OCI-LY1 (cell line): ENCODE results near the gene GLA.

Source experiments
- H2AFZ ChIP-seq: fragments of 200-600 bp; sonication (generic), shearing (Covaris generic); 2 replicates; pipeline ENCODE4 v1.6.0; 2014; ENCODE audit warnings: antibody characterized with exemption, mild to moderate bottlenecking, low read length
- H3F3A ChIP-seq: fragments of 200-600 bp; sonication (generic), shearing (Covaris generic); 2 replicates; pipeline ENCODE4 v1.6.0; 2014; ENCODE audit warnings: mild to moderate bottlenecking, antibody characterized with exemption, low read length, moderate library complexity; ENCODE audit not compliant: insufficient read depth
- H3K27ac ChIP-seq: fragments of 200-600 bp; sonication (generic); 2 replicates; pipeline ENCODE4 v1.5.1; 2014; ENCODE audit warnings: low read length, mixed run types, mild to moderate bottlenecking, low read depth; ENCODE audit not compliant: poor library complexity, severe bottlenecking
- H3K27me3 ChIP-seq: fragments of 200-600 bp; sonication (generic); 2 replicates; pipeline ENCODE4 v1.6.0; 2014; ENCODE audit warnings: antibody characterized with exemption, mild to moderate bottlenecking, low read length, moderate library complexity; ENCODE audit not compliant: insufficient read depth
- H3K36me3 ChIP-seq: fragments of 200-600 bp; sonication (generic); 2 replicates; pipeline ENCODE4 v1.6.1; 2014; ENCODE audit warnings: mild to moderate bottlenecking, antibody characterized with exemption, low read length, moderate library complexity, mixed read lengths; ENCODE audit not compliant: insufficient read depth
- H3K4me1 ChIP-seq: fragments of 200-600 bp; sonication (generic); 2 replicates; pipeline ENCODE4 v1.5.1; 2014; ENCODE audit warnings: mild to moderate bottlenecking, low read length, moderate library complexity; ENCODE audit not compliant: insufficient read depth, severe bottlenecking
- H3K4me2 ChIP-seq: fragments of 200-600 bp; sonication (generic), shearing (Covaris generic); 2 replicates; pipeline ENCODE4 v1.6.1; 2014; ENCODE audit warnings: low read length
- H3K4me3 ChIP-seq: fragments of 200-600 bp; sonication (generic); 2 replicates; pipeline ENCODE4 v1.5.1; 2014; ENCODE audit warnings: low read length, low read depth, mild to moderate bottlenecking, mixed read lengths; ENCODE audit not compliant: poor library complexity, severe bottlenecking
- H3K79me2 ChIP-seq: fragments of 200-600 bp; shearing (Covaris generic); 2 replicates; pipeline ENCODE4 v1.6.1; 2016; ENCODE audit warnings: mixed run types, low read length, mixed read lengths; ENCODE audit not compliant: insufficient read depth
- H3K9ac ChIP-seq: fragments of 200-600 bp; sonication (generic), shearing (Covaris generic); 2 replicates; pipeline ENCODE4 v1.6.1; 2014; ENCODE audit warnings: mild to moderate bottlenecking, low read length, mixed read lengths
- H3K9me2 ChIP-seq: fragments of 200-600 bp; sonication (generic), shearing (Covaris generic); 2 replicates; pipeline ENCODE4 v1.6.1; 2014; ENCODE audit warnings: low read depth, mild to moderate bottlenecking, low read length, mixed read lengths
- H3K9me3 ChIP-seq: fragments of 200-600 bp; shearing (Covaris generic); 2 replicates; pipeline ENCODE4 v1.6.1; 2014; ENCODE audit warnings: low read length, mixed read lengths
- H4K20me1 ChIP-seq: fragments of 200-600 bp; sonication (generic), shearing (Covaris generic); 2 replicates; pipeline ENCODE4 v1.6.0; 2016; ENCODE audit warnings: mild to moderate bottlenecking, low read length; ENCODE audit not compliant: insufficient read depth
- EZH2 ChIP-seq: fragments of 200-600 bp; sonication (generic), shearing (Covaris generic); IDR thresholded peaks from 2 replicates; pipeline ENCODE4 v1.8.0; 2017; ENCODE audit warnings: borderline replicate concordance, mixed run types, mild to moderate bottlenecking, antibody characterized with exemption, low read length, moderate library complexity, mixed read lengths
- TF ChIP-seq, protein P1 (sequence below): fragments of 200-600 bp; sonication (generic), shearing (Covaris generic); IDR thresholded peaks from 2 replicates; pipeline ENCODE4 v1.5.1; 2017; ENCODE audit warnings: mild to moderate bottlenecking, antibody characterized with exemption, low read length, moderate library complexity, mixed read lengths

GLA gene

DNA sequence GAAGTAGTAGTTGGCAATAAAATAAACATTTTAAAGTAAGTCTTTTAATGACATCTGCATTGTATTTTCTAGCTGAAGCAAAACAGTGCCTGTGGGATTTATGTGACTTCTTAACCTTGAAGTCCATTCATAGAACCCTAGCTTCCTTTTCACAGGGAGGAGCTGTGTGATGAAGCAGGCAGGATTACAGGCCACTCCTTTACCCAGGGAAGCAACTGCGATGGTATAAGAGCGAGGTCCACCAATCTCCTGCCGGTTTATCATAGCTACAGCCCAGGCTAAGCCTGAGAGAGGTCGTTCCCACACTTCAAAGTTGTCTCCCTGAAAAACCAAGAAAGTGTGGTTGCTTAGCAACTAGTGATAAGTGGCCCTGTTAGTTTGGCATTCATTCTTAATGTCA, 9.9 kb downstream of the GLA start:
- TF ChIP-seq EZH2: no peak
- TF ChIP-seq, protein P1, sequence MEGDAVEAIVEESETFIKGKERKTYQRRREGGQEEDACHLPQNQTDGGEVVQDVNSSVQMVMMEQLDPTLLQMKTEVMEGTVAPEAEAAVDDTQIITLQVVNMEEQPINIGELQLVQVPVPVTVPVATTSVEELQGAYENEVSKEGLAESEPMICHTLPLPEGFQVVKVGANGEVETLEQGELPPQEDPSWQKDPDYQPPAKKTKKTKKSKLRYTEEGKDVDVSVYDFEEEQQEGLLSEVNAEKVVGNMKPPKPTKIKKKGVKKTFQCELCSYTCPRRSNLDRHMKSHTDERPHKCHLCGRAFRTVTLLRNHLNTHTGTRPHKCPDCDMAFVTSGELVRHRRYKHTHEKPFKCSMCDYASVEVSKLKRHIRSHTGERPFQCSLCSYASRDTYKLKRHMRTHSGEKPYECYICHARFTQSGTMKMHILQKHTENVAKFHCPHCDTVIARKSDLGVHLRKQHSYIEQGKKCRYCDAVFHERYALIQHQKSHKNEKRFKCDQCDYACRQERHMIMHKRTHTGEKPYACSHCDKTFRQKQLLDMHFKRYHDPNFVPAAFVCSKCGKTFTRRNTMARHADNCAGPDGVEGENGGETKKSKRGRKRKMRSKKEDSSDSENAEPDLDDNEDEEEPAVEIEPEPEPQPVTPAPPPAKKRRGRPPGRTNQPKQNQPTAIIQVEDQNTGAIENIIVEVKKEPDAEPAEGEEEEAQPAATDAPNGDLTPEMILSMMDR: no peak
- Histone ChIP-seq H3K27me3 (no peaks in the 10 kb centered on the region), H2AFZ (no peak overlapping the region), H3K4me3 (no peak overlapping the region), H4K20me1 (no peaks in the 10 kb centered on the region), H3K9me3 (no peaks in the 10 kb centered on the region), H3K4me1 (peaks cover 13% of the 10 kb centered on the region), H3K36me3 (peaks cover 44% of the 10 kb centered on the region), H3K9me2 (no peaks in the 10 kb centered on the region), H3K27ac (no peak overlapping the region), H3K79me2 (no peaks in the 10 kb centered on the region), H3K9ac (no peak overlapping the region), H3K4me2 (no peak overlapping the region), H3F3A (no peaks in the 10 kb centered on the region)

DNA sequence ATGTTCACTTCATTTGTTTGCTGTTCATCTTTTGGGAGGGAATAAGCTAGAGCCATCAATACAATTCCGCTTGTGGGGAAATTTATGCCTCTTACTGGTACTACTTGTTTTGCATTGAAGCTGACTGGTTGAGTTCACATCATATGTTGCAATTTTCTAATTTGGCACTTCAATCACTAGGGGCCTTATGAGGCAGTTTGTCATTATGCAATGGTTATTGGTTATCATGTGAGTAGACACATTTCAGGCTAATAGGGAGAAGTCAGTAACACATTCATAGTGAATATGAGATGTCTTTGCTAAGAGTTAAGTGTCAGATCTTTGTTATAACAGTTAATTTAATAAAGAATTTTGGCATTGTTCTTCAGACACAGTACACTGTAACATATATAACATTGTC, 11.9 kb downstream of the GLA start:
- H4K20me1 ChIP-seq: no peaks in the 10 kb centered on the region
- no peak overlapping the region for H3K4me2 ChIP-seq
- H3K9ac ChIP-seq: no peak overlapping the region

DNA sequence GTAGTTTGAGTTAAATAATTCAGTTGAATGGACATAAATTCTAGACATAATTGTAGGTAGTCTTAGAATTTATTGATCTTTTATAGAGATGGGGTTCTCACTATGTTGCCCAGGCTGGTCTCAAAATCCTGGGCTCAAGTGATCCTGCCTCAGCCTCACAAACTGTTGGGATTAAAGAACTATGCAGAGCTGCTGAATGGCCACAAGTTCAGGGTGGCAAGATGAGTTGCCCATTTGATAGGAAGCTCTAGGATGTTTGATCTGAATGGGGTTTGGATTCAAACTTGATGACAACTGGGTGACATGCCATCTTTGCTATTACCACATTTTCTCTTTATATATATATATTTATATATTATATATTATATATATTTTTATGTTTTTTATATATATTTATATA, 13.4 kb downstream of the GLA start:
- Histone ChIP-seq H3K9ac (no peak overlapping the region), H3F3A (no peaks in the 10 kb centered on the region), H3K27me3 (no peaks in the 10 kb centered on the region), H4K20me1 (no peaks in the 10 kb centered on the region), H2AFZ (no peak overlapping the region), H3K9me2 (no peaks in the 10 kb centered on the region), H3K4me1 (peaks cover 37% of the 10 kb centered on the region), H3K36me3 (peaks cover 48% of the 10 kb centered on the region), H3K4me2 (no peak overlapping the region), H3K79me2 (peaks cover 5% of the 10 kb centered on the region), H3K27ac (peak overlapping the region; percentile 40), H3K9me3 (no peaks in the 10 kb centered on the region), H3K4me3 (no peak overlapping the region)
- TF ChIP-seq, protein P1: no peak
- TF ChIP-seq EZH2: no peak

More for the DNA sequence above, 11.9 kb downstream of the GLA start:
- no peaks in the 10 kb centered on the region for H3F3A ChIP-seq
- peaks cover 48% of the 10 kb centered on the region for H3K36me3 ChIP-seq
- H3K9me2 ChIP-seq: no peaks in the 10 kb centered on the region
- H2AFZ ChIP-seq: no peak overlapping the region
- no peak overlapping the region for H3K4me3 ChIP-seq
- H3K27me3 ChIP-seq: no peaks in the 10 kb centered on the region
- TF ChIP-seq, protein P1: no peak
- peaks cover 26% of the 10 kb centered on the region for H3K4me1 ChIP-seq
- H3K79me2 ChIP-seq: peaks cover 5% of the 10 kb centered on the region
- no peaks in the 10 kb centered on the region for H3K9me3 ChIP-seq
- no peak overlapping the region for H3K27ac ChIP-seq
